Ramos (cell line): ENCODE measurements around the gene KCNK6.

Source experiments
- in situ Hi-C: fragments of 300-500 bp; cut with MboI; formaldehyde crosslinking; loops from one replicate; pipeline ENCODE4 v1.14.3; 2022; ENCODE audit warnings: low sequenced_read_pairs; ENCODE audit not compliant: unreplicated experiment

KCNK6 gene

DNA sequence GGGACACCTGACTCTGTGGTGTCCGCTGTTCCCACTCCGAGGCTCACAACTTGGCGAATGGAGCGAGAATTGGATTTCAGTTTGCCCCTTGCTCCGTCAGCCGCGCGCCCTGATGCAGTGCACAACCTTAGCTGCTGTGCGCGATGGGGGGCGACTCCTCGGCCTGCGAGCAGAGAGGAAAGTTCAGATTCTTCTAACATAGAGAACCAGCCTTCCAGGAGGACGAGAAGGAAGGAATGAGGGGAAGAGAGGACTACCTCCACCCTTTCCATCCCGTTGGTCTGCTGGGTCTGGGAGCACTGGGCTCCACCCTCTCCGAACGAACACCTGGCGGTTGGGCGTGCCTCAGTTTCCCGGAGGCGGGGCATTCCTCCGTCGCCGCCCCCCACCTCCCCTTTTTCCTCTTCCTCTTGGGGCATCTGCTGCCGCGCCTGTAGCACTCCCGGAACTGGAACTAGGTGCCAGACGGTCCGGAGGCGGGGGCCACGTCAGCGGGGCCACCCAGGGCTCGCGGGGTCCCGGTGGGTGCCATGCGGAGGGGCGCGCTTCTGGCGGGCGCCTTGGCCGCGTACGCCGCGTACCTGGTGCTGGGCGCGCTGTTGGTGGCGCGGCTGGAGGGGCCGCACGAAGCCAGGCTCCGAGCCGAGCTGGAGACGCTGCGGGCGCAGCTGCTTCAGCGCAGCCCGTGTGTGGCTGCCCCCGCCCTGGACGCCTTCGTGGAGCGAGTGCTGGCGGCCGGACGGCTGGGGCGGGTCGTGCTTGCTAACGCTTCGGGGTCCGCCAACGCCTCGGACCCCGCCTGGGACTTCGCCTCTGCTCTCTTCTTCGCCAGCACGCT lies at the start of gene KCNK6:
TSS of gene KCNK6 (plus strand) at position 425 of the 838 bp plus-strand sequence. CDS start at position 531, 106 bp downstream.
- in situ Hi-C loops: no loop called here

DNA sequence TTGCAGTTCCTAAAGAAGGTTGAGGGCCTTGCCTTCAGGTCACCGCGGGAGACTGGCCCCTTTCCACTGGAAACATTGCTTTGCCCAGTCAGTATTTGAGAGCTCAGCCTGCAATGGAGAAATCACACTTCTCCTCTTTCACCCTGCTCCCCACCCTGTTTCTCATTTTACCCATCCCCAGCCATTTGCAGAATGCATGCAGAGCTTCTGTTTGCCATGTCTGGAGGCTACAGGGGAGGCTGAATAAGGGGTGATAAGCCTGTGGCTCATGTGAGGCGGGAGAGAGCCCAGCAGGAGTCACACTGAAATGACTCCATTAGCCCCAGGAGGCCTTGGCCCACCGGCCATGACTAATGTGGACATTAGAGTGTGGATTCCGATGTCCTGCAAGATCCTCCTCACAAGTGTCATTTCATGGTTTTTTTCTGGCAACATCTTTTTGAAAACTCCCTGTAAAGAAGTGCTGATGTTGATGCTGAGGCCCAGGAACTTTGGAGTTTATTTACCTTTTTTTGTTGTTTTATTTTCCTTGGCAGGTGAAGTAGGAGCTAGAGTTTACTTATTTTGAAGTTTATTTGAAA lies 49.0 kb upstream of the KCNK6 start:
- in situ Hi-C loops: no loop called here

DNA sequence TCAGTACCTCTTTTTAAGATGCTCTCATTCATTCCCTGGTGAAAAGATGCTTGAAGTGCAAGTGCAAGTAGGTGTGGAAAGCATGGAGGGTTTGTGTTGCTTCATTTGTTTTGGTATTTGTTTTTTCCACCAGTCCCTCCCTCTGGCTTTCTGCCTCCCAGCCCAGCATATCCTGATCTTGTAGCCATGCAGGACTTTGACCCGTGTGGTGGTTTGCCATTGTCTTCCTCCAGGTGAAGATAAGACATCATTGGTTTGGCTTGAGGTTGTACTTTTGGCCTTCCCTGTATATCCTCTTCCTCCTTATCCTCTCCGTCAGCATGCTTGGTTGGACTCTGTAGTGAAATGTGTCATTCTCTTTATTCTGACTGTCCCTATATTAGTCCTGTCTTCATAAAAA lies 46.1 kb upstream of the KCNK6 start:
- in situ Hi-C loops: no loop called here

DNA sequence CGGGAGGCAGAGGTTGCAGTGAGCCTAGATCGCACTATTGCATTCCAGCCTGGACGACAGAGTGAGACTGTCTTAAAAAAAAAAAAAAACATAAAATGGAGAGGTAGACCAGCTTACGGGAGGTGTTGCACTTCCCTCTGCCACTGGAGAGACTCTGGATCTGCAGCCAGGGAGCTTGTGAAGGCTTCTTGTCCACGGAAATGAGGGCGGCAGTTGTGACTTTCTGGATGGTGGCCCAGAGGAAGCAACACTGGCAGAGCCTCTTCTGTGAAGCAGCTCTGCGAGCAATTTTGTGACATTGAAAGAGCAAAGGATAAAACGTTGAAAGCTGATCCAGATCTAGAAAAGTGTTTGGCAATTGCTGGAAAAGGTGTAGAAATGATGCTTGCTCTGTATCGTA lies 44.9 kb upstream of the KCNK6 start:
- in situ Hi-C loops: no loop called here

DNA sequence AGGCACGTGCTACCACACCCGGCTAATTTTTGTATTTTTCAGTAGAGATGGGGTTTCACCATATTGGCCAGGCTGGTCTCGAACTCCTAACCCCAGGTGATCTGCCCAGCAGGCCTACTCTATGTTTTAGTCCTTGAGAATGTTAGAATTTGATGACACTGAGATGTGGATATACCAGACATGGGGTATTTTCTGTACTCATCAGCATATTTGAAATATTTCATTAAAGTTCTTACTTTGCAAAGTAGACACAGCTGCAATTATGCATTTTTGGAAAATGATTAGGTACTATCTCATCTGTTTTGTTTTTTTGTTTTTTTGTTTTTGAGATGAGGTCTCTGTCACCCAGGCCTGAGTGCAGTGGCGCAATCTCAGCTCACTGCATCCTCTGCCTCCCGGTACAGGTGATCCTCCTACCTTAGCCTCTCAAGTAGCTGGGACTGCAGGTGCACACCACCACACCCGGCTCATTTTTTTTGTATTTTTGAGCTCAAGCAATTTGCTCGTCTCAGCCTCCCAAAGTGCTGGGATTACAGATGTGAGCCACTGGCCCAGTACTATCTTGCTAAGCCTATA lies 42.6 kb upstream of the KCNK6 start:
- in situ Hi-C loops: no loop called here

DNA sequence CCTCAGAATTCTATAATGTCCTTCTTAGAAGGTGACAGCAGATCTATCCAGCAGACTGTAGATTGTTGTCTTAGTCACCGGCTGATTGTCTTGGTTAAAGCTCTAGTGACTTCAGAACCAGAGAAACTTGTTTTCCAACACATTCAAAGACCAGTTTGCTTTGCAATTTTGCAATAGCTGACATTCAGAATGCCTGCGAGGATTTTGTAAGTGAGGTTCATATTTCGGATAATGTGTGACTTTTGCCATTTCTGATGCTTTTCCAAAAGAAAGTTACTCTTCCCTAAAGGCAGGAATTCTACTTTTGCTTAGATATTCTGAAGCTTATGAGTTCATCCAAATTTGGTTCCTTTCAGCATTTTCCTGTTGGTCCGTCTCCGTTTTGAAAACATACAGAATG lies 42.1 kb upstream of the KCNK6 start:
- in situ Hi-C loops: no loop called here

DNA sequence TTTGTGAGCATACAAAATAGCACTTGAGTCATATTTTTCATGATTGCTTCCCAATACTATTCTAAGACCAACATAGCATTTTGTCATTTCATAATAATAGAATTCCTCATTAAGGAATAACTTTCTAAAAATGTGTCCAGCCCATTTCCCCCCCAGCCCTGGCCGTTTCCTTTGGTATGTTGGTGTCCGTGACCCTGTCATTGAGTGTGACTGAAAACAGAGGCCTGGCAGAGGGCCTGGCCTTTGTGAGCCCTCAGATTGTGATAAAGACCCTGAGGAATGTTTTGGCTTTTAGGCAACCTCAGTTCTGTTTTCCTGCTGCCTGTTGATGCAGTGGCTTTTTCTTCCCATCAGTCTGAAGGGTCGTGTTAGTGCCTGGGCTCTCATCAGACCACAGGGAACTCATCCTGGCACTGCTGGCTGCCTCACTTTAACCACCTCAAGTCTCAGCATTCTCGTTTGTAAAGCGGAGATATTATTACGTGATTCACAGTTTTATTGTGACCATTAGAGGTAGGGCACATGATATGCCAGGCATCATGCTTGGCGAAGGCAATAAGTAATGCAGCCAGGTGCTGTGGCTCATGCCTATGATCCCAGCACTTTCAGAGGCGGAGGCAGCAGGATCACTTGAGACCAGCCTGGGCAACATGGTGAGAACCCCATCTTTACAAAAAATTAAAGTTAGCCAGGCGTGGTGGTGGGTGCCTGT lies 41.5 kb upstream of the KCNK6 start:
- in situ Hi-C loops: no loop called here

DNA sequence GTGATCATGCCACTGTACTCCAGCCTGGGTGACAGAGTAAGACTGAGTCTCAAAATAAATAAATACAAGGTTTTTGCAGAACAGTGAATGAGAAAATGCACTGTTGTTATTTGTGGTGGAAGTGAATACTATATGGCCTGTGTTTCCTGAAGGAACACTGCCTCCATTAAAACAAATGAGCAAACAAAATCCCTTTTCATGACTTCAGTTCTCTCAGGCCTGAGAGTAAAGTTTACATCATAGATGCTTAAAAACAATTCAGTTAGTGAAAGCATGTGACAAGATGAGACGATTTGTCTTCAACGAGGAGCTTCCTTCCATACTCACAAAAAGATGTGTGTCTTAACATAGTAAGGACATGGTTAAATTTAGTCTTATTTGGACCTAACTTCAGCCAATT lies 40.9 kb upstream of the KCNK6 start:
- in situ Hi-C loops: no loop called here

DNA sequence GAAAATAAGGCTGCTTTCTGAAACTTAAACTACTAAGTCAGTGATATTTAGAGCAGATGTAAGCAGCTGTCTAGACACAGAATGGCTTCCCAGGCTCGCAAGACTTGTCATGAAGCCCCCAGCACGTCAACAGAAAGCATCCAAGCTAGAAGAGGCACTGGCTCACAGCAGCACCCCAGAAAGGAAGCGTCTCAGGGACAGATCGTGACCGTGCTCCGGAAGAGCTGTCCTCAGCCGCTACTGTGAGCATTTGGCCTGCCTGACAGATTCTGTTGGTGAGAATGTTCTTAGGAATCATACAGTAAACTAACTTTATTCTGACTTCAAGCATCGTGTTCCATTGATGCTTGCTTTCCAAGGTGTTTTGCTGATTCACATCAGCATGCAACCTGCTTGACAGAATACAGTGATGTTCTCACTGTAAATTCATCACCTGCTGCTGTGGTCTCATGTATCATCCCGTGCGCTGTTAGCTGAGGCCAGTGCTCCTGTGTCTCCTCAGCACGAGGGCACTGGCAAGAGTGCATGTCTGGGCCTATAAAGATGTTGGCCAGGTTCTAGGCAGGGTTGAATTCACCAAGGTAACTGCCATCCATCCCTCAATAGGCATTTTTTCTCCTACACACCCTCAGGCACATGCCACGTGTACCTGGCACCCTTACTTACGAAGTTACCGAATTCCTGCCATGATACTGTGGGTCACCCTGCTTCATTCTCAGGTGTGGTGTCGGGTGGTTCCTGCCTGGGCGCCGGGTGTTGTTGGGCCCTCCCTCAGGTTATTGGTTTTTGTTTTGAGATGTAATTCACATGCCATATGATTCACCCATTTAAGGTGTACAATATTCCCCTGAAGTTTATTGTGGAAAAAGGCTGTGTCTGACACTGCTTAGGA lies 39.4 kb upstream of the KCNK6 start:
- in situ Hi-C loops: no loop called here

DNA sequence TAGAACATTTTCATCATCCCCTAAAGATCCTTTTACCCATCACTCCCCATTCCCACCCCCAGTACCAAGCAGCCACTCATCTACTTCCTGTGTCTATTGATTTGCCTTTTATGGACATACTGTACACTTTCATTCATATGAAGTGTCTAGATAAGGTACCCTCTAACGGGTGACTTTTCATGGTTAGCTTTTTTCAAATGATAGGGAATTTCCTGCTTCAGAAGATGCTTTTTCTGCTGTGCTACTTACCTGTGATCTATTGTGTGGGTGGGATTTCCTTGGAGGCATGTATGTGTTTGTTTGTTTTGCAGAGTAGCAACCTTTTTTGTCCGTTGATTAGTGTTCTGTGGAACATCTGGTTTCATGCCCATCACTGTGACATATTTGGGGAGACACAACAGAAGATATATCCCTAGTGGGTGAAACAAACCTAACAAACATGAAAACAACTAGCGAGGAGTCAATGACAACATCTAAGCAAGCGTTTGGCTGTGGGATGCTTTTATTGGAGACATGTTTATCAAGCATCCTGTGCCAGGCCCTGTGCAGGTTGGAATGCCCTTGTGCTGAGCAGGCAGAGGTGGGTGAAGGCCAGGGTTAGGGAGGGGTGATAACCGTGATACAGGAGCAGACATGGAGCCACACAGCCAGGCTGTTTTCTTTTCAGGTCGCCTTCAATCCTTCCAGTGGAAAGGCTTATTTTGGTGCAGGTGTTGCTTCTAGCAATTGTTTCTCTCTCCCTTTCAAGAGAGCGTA lies 37.7 kb upstream of the KCNK6 start:
- in situ Hi-C loops: no loop called here

DNA sequence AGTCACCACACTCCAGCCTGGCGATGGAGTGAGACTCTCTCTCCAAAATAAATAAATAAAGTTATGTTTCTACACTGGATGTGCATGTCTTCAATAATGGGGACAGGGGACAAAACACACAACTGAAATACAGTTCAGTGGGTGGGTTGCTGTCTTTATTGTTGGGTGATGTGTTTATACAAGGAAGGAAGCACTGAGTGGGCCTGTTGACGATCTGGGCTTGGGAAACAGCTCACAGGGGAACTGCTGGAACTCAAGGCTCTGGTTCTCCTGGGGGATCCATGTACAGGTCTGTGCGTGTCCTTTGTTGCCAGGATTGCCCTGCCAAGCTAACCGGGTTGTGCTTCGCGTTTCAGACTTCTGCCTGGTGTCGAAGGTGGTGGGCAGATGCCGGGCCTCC lies 36.4 kb upstream of the KCNK6 start:
- in situ Hi-C loops: no loop called here

DNA sequence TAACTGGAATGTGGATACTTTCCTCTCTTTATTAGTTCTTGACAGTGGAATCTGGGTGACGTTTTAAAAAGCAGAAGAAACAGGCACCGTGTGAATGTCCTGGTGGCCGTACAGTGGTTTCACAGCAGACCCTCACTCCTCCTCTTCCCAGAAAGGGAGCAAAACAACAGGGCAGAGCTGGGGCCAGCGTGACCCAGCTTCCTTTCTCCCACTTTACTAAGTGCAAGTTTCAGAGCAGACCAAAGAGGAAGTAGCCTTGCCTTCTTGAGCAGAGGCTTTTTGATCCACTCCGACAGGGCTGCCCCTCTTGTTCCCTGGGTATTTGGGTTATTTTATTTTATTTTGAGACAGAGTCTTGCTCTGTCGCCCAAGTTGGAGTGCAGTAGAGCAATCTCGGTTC lies 35.2 kb upstream of the KCNK6 start:
- in situ Hi-C loops: no loop called here

DNA sequence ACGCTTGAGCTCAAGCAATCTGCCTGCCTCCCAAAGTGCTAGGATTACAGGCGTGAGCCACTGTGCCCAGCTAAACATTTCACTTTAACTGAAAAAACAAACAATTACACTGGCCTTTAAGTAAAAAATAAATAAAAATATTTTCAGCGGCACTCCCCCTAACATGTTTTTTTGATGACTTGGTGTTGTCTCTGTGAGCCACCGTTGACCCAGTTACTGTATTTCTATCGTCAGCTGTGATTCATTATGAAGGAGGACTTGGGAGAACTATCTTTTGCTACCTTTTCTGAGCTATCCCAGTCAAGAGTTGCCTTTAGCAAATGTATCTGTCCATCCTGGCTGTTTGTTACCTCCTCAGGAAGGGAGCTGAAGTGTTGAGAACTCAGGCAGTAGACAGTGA lies 34.1 kb upstream of the KCNK6 start:
- in situ Hi-C loops: no loop called here

DNA sequence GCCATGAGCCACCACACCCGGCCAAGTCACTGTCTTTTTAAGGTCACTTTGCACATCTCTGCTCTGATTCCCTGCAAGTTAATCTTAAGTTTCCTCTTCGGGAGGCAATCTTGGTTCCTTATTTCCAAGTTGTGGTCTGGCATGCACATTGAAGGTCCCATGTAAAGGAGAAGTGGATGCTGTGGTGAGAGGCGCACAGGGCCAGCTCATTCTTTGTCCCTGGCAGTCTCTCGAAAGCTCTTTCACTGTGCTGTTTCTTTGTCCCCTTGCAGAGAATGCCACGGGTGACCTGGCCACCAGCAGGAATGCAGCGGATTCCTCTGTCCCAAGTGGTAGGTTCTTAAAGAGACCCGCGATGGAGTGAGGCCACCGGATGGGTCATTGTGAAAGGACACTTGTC lies 32.0 kb upstream of the KCNK6 start:
- in situ Hi-C loops: no loop called here

DNA sequence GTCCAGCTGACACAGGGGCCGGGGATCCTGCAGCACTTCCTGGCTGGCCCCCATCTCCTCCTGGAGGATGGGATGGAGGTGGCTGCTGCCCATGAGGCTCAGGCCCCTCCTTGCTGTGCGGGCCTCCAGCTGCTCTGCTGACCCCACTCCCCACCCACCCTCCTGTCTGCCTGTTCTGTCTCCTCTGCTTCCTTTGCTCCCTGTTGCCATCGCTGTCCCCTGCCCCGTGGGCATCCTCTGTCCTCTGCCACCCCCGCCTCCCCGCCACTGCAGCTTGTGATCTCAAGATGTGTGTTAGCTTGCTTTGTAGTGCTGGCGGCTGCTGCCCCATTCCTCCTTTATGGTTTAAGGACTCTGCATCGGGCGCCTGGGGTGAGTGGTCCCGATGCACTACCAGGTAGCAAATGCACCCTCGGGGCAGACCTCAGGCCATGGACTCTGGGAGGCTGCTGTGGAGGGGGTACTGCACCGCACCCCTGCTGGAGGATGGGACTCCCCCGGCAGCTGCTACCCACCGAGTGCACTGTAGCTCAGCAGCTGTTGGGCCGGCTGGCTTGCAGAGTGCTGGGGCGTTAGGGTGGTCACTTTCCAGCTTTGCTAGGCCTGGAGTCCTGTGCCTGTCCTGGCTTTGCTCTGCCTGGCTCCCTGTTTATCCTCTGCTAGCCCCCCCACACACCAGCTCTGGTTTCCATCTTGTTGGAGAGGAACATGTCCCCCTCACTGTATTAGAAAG lies 31.4 kb upstream of the KCNK6 start:
- in situ Hi-C loops: no loop called here

DNA sequence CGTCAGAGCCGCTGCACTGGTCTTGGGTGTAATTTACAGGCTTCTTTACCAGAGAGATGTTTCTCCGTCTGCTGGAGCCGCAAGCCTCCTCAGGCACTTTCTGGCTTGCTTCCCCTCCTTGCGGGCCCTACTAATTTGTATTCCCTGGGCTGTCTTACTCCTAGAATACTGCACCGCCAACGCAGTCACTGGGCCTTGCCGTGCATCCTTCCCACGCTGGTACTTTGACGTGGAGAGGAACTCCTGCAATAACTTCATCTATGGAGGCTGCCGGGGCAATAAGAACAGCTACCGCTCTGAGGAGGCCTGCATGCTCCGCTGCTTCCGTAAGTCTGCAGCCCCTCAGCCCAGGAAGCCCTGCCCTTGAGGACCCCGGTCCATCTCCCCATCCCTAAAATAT lies 29.7 kb upstream of the KCNK6 start:
- in situ Hi-C loops: no loop called here

DNA sequence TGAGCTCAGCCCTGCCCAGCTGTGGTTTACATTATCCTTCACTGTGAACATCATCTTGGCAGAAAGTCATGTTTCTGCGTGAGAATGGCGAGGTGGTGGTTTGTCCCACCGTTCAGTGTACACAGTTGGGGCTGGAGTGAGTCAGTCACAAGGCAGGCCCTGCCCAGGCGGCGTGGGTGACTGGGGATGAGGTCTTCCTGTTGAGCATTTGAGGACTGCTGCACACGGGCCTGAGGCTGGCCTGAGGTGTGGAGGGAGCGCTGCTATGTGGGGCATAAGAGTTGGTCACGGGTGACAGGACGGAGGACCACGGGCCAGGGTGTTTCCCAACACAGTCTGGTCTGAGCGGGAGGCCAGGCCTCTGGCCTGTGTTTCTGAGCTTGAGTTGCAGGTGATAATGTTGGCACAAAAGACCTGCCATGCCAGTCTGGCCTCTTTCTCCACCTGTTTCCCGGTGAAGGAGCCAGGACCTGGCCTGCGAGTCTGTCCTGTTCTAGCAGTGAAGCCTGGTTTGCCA lies 29.0 kb upstream of the KCNK6 start:
- in situ Hi-C loops: no loop called here

DNA sequence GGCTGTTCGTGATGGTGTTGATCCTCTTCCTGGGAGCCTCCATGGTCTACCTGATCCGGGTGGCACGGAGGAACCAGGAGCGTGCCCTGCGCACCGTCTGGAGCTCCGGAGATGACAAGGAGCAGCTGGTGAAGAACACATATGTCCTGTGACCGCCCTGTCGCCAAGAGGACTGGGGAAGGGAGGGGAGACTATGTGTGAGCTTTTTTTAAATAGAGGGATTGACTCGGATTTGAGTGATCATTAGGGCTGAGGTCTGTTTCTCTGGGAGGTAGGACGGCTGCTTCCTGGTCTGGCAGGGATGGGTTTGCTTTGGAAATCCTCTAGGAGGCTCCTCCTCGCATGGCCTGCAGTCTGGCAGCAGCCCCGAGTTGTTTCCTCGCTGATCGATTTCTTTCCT lies 27.8 kb upstream of the KCNK6 start:
- in situ Hi-C loops: no loop called here

DNA sequence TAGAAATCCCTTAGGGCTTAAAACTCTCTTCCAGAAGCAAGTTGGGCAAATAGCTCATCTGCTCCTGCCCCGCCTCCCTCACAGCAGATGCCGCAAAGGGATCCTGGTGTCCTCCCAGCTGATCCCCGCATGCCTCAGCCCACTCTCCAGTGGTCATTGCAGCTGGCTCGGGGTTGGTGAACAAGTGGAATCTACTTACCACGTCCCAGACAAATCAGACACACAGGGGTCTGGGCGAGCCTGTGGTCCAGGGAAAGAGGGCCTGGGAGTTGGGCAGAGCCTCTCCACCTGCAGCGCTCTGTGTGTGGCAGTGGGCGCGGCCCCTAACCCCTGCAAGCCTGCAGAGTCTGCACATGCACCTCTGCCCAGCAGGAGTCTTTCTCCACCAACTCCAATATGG lies 26.4 kb upstream of the KCNK6 start:
- in situ Hi-C loops: no loop called here
